Upper lobe of left lung (tissue), 4 donors: Measurements from ENCODE around the gene EGLN2.

Source experiments
- POLR2A ChIP-seq, 4 donors: fragments of 450-650 bp; IDR thresholded peaks; one replicate each; pipeline ENCODE4 v1.5.1; 2016 to 2017; ENCODE audit warnings: antibody characterized with exemption in 4 of 4, mild to moderate bottlenecking in 2 of 4
- TF ChIP-seq, protein P1 (sequence below), 6 experiments: fragments of 450-650 bp in 4 of 6; fragments of 200-600 bp in 2 of 6; sonication (generic) in 2 of 6; IDR thresholded peaks; one replicate each; pipeline ENCODE4 v1.5.1; 2016 to 2019; ENCODE audit warnings: antibody characterized with exemption in 6 of 6

- TF ChIP-seq POLR2A (IDR thresholded peaks at IDR 0.05), result no peak
- TF ChIP-seq, protein P1, sequence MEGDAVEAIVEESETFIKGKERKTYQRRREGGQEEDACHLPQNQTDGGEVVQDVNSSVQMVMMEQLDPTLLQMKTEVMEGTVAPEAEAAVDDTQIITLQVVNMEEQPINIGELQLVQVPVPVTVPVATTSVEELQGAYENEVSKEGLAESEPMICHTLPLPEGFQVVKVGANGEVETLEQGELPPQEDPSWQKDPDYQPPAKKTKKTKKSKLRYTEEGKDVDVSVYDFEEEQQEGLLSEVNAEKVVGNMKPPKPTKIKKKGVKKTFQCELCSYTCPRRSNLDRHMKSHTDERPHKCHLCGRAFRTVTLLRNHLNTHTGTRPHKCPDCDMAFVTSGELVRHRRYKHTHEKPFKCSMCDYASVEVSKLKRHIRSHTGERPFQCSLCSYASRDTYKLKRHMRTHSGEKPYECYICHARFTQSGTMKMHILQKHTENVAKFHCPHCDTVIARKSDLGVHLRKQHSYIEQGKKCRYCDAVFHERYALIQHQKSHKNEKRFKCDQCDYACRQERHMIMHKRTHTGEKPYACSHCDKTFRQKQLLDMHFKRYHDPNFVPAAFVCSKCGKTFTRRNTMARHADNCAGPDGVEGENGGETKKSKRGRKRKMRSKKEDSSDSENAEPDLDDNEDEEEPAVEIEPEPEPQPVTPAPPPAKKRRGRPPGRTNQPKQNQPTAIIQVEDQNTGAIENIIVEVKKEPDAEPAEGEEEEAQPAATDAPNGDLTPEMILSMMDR (IDR thresholded peaks at IDR 0.05), result no peak
Measured at GRCh38 chr19:40783711-40784110, 15.3 kb upstream of the EGLN2 start.
